HG03571 (cell line): Measurements from ENCODE around the gene MEGF6.

Experiments used
- ATAC-seq: cut with Tn5 transposase; IDR thresholded peaks from one replicate; pipeline ENCODE4 v1.9.1; 2021; ENCODE audit not compliant: unreplicated experiment

The MEGF6 gene

DNA sequence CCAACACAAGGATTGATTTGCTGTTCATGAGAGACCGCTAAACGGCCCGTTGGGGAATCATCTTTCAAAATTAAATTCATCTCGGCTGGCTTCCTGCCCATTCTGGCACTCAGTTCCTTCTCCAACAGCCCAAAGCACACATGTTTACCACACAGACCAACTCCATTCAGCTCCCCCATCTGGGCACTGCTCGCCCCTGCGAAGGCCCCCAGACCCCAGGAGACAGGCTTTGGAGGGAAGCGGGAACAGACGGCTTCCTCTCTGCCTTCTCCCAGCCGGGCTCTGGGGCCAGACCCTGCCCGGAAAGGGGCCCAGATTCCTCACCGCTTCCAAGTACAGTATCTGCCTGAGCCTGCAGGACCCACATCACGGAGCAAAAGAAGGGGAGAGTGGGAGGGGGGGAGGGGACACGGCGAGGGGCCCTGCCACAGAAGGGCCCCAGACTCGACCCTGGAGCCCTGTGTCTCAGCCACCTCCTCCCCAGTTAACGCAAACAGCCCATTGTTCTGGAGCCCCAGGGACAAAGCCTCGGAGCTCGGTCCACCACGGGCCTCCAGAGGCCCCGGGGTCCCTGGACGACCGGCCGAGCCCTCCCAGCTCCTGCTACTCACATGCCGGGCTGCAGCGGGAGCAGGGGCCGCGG is 660 bp downstream of the MEGF6 start:
- no peak for ATAC-seq

DNA sequence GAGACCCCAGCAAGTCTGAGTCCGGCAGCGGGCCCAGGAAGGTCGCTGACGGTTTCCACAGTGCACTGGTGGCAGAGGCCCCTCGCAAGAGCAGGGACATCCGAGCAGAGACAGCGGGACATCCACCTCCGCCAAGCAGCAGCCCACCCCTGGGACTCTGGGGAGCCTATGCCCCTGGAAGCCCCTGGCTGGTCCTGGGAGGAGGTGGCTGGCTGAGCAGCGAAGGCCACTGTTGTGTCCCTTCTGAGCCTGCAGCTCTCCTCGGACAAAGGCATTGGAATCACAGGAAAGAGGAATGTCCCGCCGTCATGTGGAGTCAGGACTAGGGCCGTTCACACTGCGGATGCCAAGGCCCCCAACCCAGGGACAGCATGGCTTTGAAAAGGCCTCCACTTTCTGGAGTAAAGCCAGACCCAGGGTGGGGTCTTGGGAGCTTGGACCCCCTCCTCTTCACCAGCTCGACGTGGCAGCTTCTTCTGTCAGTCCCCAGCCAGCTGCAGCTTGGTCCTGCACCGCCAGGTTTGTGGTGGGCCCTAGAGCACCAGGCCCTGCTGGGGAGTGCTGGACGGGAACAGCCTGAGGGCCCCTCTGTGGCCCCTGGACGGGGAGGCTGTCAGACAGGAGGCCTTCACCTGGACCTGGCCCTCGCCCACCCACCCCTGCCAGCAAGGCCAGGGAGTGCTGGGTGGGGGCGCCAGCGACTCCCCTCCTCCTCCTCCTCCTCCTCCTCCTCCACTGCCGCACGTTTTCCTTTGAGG is 1.4 kb downstream of the MEGF6 start:
- ATAC-seq: no peak

DNA sequence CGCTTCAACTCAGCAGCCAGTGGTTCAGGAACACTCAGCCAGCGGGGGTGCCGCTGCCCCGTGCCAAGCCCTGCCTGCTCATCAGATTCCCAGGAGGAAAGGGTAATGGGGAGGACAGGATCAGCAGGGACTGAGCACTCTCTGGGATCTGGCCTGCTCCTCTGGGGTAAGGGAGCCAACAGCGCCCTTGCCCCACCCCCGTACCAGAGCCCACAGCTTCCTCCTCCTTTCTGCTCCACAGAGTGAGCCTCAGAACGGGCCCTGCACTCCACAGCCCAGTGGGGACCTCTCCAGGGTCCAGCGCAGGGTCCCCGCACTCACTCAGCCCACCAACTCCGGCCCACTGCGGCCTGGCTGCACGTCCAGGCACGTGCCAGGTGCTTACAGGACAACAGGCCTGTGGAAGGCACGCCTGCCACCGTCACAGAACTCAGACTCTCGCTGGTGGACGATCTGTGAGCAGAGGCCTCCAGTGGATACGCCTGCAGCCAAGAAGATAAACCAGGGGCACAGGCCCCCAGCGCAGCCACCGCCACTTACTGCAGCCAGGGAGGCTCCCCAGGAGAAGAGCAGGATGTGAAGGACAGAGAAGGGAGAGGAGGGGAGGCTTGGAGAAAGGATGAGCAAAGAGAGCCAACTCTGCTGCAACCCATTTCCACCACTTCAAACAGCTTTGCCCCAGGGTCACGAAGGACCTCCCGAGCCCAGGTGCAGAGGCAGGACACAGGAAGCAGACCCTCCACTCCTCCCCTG is 2.1 kb downstream of the MEGF6 start:
- ATAC-seq: no peak

DNA sequence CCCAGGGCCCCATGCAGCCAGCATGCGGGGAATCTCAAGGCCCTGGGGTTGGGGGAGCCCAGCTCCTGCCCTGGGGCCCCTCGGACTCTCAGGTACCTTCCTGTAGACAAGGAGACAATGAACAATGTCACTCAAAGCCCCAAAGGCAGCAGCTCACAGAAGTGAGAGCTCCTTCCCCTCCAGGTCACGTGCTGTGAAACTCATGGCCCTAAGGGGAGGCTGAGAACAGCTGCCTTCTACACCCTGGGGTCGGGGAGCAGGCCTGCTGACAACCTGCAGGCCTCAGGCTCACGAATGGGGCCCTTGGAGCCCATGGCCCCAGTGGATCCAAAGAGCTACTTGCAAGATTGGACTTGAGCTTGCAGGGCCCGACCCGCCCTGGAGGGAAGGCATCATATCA is 3.2 kb downstream of the MEGF6 start:
- no peak for ATAC-seq

DNA sequence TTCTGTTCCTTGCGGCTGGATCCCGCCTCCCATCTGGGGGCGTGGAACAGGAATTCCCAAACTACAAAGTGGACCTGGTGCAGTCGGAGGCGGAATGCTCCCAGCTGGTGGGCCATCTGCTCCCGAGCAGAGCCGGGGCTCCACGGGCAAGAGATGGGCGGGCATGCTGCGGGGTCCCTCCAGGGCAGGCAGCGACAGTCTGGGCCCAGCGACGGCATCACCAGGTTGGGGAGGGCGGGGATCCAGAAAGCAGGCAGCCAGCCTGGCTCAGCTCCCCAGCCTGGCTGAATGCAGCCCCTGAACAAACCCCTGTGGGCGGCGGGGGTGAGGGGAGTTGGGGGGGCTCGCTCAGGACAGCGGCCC is 3.6 kb downstream of the MEGF6 start:
- no peak for ATAC-seq

DNA sequence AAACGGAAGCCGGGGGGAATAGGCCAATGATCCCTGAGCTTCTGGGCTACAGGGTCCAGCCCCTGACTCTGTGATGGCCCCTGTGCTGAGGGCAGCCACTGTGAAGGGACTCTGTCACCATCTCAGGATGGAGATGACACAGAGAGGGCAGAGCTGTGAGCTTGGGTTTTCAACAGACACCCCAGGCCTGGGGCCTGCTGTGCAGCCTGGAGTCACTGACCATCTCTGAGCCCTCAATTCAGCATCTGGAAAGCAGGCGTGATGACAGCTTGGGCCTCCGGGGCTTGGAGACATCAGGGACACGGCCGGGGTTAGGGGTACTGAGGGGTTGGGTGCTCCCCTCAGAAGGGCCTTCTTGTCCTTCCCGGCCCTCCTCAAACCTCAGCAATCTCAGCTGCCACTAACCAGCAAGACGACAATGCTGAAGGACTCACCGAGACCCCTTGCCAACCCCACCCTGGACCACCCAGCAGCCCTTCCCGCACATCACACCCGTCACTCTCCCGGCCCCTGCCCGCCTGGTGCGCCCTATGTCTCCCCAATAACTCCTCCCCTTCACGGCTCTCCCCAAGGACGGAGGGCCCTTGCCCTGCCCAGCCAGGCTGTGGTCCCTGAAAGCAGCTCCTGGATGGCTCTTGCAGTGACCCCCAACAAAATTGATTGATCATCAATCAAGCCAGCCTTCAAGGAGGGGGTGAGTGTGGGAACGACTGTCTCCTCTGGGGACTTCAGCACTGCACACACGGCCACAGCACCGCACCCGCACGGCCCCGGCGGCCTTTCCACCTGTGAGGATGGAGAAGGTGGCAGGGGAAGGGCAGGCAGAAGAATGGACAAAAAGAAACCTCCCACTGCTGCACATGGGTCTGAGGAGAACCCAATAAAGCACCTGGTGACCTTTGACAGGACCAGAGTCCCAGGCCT is 4.3 kb downstream of the MEGF6 start:
- ATAC-seq: no peak

DNA sequence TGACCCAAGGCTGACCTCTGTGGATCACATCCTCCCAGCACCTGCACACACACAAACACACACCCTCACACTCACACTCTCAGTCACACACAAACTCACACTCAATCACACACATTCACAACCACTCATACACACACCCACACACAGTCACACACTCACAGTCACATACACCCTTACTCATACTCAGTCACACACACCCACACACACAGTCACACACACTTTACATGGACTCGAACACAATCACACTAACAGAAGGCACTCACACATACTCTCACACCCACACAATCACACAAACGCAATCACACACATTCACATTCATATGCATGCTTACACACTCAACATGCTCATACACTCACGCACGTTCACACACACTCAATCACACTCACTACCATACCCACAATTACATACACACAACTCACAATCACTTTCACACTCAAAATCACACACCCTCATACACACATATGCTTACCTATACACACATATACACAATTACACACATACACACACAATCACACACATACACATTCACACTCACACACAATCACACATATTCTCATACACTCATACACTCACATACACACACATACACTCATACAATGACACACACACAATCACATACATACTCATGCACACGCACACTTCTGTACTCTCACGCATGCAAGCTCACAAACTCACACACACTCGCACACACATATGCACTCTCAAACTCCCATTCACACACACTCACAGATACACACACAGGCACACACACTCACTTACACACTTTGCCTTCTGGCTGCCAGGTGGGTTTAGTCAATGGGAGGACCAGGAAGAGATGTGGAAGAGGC is 6.1 kb downstream of the MEGF6 start:
- ATAC-seq: no peak

DNA sequence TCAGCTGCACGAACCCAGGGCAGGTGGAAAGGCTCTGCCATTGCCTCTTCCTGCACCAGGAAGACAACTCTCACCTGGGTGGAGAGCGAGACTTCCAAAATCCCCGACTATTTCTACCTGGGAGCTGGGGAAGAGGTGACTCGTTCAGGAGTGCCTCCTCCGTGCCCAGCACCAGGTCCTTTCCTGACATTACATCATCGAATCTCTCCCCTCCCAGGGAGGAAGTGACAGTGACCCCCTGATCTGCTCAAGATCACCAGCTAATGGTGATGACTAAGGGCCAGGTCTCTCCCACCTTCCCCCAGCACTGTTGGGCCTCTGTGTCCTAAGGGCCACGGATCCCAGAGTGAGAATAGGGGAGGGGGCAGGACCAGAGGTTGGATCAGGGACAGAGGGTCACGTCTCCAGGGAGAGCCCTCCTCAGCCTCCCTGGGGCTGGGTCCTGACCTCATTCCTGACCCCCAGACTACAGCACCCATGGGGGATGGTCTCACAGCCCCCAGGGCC is 6.8 kb downstream of the MEGF6 start:
- no peak for ATAC-seq

DNA sequence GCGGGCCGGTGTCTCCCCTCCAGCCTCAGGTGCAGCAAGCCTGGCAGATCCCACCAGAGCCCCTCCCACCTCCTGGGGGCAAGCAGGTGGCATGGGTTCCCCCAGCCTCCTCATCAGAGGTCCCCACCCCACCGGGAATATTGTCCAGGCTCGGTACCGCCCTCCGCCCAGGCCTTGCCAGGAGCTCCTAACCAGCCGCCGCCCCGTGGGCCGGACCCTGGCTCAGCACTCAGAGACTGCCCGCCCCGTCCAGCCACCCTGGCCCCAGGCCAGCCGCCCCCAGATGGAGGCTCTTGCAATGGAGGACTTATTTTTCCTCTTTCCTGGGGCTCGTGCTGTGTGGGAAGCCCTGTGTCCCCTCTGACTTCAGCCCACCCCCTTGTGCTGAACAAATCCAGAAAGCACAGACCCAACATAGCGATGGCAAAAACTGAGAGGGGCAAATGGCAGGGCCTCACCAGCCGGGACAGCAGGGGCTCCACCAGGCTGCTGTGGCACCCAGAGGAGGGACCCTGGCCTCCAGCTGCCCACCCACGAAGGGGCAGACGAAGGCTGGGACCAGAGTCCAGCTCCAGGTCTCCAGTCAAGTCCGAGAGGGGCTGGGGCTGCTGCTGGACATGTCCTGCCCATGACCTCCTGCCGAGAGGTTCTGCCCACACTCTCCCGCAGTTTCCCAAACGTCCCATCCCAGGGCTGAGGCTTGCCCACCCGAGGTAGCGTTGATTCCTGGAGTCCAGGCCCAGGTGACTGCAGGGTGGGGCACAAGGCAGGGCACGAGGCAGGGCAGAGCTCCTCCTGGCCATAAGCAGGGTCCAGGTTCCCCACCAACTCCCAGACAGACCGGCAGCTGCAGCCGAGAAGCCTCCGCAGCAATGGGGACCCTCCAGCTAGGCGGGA is 7.5 kb downstream of the MEGF6 start:
- no peak for ATAC-seq

DNA sequence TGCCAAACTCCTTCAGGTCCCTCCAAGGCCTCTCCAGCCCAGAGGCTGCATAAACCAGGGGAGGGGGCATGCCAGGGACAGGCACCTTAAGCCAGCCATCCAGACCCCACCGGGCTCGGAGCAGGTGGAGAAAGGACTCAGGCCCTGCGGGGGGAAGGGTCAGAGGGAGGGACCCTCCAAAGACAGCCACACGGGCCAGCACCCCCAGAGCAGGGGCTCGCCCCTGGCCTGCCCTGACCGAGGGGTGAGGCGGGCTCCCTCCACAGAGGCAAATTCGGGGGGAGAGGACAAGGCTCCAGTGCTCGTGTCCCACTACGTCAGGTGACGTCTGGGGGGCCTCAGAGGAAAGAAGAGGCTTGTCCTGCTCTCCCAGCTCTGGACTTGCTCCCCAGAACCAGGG is 8.2 kb downstream of the MEGF6 start:
- no peak for ATAC-seq

DNA sequence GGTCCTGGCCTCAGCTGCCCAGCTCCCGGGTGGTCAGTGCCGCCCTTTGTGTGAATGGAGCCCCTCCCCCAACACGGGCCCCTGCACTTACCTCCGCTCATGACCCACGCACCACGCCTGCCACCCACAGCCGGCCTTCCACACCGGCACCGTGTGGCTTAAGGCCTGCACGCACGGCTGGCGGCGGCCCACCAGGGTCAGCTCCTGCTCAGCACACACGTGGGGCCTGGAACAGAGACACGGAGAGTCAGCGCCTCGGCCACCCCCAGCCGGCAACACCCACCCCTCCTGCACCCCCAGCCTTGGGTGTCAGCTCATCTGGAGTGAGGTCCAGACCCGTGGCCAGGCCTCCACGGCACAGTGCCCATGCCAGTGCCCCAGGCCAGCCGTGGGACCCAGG is 8.9 kb downstream of the MEGF6 start:
- no peak for ATAC-seq

DNA sequence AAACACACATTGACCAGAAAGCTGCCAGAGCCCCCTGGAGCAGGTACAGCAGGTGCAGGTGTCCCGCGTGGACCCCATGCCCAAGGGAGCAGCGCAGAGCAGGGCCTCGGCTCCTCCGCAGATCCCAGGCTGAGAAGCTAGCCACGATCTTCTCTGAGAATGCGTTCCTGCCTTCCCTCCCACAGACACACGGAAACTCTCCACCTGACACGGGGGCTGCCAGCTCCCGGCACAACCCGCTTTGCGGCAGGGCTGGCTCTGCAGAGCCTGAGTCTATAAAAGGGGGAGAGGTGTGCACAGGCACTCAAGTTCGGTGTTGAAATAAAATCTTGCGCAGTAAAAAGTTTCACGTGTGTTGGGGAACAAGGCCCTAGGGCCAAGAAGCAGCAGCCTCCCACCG is 9.6 kb downstream of the MEGF6 start:
- no peak for ATAC-seq

DNA sequence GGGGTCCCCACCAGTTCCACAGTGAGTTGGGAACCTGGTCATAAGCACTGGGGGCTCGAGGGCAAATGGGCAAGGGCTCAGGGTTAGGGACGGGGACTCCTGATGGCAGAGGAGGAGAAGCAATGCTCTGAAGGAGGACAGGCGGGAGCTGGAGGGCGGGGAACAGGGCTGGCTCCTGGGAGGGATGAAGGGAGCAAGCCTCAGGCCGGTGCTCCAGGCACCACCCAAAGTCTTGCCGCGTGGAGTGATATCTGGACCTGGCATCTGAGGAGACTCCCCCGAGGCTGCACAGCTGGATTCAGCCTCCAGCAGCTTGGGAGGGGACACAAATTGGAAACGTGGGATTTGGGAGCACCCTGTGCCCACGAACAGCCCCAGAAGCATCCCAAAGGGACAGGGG is 11.0 kb downstream of the MEGF6 start:
- no peak for ATAC-seq

DNA sequence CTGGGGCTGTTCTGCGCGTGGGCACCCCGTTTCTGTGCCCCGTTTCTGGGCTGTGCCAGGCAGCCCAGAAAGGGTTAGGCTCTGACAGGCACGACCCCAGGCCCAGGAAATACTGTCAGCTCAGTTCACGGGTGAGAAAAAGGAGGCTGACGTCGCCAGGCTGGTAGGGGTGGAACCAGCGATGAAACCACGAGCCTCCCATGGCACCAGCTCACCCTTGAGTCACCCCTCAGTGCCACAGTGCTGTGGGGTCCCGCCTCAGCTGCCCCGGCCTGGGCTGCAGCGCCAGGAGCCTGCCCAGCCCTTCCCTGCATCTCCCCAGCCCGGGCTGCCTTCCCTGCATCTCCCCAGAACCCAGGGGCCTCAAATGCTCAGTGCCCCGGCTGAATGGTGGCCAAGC is 11.5 kb downstream of the MEGF6 start:
- no peak for ATAC-seq

DNA sequence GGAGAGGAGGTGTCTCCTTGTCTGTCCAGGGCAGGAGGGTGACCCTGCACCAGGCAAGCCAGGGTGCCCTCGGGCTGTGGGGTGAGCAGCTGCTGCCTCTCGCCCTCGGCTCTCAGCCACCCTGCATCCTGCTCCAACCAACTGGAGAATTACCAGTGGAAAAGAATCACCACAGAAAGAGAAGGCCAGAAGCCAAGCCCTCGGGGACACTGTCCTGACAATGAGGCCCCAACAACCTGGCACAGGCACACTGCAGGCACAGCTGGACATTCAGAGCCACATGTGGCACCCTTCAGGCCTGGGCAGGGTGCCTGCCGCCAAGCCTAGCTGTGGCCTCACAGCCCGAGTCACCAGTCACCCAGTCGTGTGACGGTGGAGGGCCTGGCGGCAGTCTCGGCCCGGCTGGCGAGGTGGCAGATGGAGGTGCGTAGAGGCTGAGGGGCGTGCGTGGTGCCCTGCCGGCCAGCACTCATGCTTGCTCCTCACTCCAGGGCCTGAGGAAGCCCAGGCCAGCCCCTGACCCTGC is 12.0 kb downstream of the MEGF6 start:
- ATAC-seq: no peak

DNA sequence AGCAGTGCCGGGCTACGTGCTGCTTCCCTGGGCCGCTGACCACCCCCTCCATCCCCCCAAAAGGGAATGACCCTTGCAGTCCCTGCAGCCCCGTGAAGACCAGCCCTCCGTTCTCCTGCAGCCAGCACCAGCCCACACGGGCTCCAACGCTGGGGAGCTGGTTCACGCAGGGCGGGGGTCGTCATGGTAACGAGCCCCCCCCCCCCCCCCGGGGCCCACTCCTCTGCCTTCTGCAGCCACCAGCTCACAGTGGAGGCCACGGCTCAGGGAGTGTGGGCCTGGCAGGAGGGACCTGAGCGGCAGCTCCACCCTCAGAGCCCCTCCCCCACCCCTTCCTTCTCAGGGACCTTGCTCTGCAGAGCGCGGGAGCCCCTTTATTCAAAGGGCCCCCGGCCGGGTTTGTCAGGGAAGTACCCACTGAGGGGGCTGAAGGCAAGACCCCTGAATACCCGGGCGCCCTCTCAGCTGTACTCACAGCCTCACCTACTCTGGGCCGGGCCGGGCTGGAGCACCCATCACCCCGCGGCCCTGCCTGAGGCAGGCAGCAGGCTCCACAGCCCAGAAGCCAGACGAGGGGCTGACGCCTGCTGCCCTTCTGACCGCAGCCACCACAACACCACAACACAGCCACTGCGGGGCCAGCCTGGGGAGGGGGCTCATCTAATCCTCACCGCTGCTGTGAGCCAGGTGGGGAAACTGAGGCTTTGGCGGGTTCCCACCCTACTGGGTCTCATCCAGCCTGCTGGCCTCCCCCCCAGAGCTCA is 12.6 kb downstream of the MEGF6 start:
- ATAC-seq: no peak

DNA sequence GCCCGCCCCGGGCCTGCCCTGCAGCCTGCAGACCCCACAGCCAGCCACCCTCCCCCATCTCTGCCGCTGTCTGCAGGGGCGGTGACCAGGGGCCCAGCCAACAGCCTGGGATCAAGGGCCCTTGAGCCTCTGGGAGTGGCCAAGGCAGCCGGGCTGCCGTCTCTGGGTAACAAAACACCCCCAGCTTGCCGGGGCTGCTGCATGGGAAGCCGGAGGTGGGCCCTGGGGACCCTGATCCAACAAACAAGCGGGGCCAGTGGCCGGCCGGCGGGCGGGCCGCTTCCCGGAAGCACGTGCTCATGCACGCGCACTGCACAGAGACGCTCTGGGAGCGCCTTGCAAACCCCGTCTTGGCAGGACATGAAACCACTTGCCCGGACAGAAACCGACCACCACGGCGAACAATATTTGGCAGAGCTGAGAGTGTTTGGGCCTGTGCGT is 13.2 kb downstream of the MEGF6 start:
- no peak for ATAC-seq

DNA sequence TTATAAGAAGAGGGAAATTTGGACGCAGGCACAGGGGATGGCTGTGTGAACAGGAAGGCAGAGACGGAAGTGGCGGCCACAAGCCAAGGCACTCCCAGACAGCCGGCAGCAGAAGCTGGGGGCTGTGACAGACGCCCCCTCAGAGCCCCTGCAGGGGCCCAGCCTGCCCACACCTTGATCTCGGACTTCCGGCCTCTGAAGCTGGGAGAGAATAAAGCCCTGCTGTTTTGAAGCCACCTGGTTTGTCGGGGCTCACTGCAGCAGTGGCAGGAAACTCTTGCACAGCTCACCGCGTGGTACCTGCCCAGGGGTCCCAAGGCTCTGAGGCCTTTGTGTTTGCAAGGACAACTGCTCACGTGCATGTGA is 13.7 kb downstream of the MEGF6 start:
- ATAC-seq: no peak
